Endothelial cell (in vitro differentiated cells): ENCODE data around the gene ELAVL1. TPM values are rescaled to one million over a fixed set of nuclear protein-coding genes. Genes with fewer than 3 reads are reported as not detected.
"Not testable (repeated sequence)": the region's sequence is repeated elsewhere in the genome, so short reads cannot be mapped to it uniquely, and the experiment has no call there.

Experiments used
- DNase-seq: peaks from one replicate; pipeline ENCODE4 v3.0.0; 2021; ENCODE audit warnings: low spot score
- H3K27ac Mint-ChIP-seq: one replicate; pipeline ENCODE4 v1.8.0; 2021; ENCODE audit warnings: mixed read lengths, inconsistent platforms; ENCODE audit not compliant: unreplicated experiment
- H3K27me3 Mint-ChIP-seq: one replicate; pipeline ENCODE4 v1.8.0; 2021; ENCODE audit warnings: mild to moderate bottlenecking, moderate library complexity, mixed read lengths, inconsistent platforms; ENCODE audit not compliant: unreplicated experiment
- H3K36me3 Mint-ChIP-seq: one replicate; pipeline ENCODE4 v1.8.0; 2021; ENCODE audit warnings: mild to moderate bottlenecking, low read depth, mixed read lengths, inconsistent platforms; ENCODE audit not compliant: unreplicated experiment
- H3K4me1 Mint-ChIP-seq: one replicate; pipeline ENCODE4 v1.8.0; 2021; ENCODE audit warnings: mild to moderate bottlenecking, mixed read lengths, inconsistent platforms; ENCODE audit not compliant: unreplicated experiment
- H3K4me3 Mint-ChIP-seq: one replicate; pipeline ENCODE4 v1.8.0; 2021; ENCODE audit warnings: mild to moderate bottlenecking, mixed read lengths, inconsistent platforms; ENCODE audit not compliant: unreplicated experiment
- H3K9me3 Mint-ChIP-seq: one replicate; pipeline ENCODE4 v1.8.0; 2021; ENCODE audit warnings: mixed read lengths, inconsistent platforms; ENCODE audit not compliant: unreplicated experiment
- total RNA-seq: library from RNA; stranded (reverse); fragmentation: NEBNext Ultra II Directional; extraction: Animal tissue kit (Norgen Biotek cat#: 25700); gene quantifications from one replicate; pipeline ENCODE4 v1.2.1, GENCODE V29; 2021; ENCODE audit not compliant: unreplicated experiment
- TF ChIP-seq, protein P1 (sequence below): fragments of 200-600 bp; sonication (generic); IDR thresholded peaks from one replicate; pipeline ENCODE4 v1.5.0; 2021; ENCODE audit warnings: antibody characterized with exemption; ENCODE audit not compliant: unreplicated experiment

Gene ELAVL1
- total RNA-seq, 1 donor from 2014 or later: 135 TPM

DNA sequence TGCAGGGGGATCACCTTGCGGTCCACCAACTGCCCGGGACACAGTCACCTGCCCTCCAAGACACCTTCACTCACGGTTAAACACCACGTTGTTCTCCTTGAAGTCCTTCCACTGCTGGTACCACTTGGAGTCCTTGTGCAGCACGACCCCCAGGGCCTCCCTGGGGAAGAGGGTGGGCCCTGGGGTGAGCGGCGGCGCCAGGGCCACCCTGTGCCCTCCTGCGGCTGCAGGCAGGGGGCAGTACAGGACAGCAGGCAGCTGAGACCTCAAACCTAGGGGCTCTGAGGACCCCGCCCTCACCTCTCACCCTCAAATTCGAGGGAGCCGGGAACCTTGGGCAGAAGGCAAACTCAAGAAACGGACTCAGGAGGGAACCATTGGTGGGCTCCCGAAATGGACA is 72.0 kb downstream of the ELAVL1 start:
- H3K27me3 Mint-ChIP-seq: peaks cover 3% of the 10 kb centered on the region
- no peak overlapping the region for H3K4me3 Mint-ChIP-seq
- no peak for DNase-seq
- H3K4me1 Mint-ChIP-seq: no peaks in the 10 kb centered on the region
- no peak overlapping the region for H3K27ac Mint-ChIP-seq
- TF ChIP-seq, protein P1, sequence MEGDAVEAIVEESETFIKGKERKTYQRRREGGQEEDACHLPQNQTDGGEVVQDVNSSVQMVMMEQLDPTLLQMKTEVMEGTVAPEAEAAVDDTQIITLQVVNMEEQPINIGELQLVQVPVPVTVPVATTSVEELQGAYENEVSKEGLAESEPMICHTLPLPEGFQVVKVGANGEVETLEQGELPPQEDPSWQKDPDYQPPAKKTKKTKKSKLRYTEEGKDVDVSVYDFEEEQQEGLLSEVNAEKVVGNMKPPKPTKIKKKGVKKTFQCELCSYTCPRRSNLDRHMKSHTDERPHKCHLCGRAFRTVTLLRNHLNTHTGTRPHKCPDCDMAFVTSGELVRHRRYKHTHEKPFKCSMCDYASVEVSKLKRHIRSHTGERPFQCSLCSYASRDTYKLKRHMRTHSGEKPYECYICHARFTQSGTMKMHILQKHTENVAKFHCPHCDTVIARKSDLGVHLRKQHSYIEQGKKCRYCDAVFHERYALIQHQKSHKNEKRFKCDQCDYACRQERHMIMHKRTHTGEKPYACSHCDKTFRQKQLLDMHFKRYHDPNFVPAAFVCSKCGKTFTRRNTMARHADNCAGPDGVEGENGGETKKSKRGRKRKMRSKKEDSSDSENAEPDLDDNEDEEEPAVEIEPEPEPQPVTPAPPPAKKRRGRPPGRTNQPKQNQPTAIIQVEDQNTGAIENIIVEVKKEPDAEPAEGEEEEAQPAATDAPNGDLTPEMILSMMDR: peak; percentile 43
- no peaks in the 10 kb centered on the region for H3K9me3 Mint-ChIP-seq
- peaks cover 5% of the 10 kb centered on the region for H3K36me3 Mint-ChIP-seq

DNA sequence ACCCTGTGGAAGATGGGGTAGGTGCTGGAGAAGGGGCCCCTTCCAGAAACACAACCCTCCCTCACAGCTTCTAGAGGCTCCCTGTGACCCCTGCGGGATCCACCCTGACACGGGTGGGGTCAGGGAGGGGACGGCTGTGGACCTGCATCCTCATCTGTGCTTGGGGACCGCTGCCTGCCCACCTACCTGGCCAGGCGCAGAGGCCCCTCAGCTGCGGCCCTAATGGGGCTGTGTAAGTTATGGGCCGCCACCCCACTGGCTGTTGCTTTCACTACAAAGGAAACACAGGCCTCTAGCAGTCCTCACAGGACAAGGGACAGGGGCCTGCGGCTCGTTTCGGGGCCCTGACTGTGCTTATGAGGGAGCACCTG is 72.5 kb downstream of the ELAVL1 start:
- Mint-ChIP-seq H3K4me3 (no peak overlapping the region), H3K9me3 (no peaks in the 10 kb centered on the region), H3K4me1 (no peaks in the 10 kb centered on the region), H3K36me3 (peaks cover 8% of the 10 kb centered on the region), H3K27ac (no peak overlapping the region), H3K27me3 (peaks cover 6% of the 10 kb centered on the region)
- TF ChIP-seq, protein P1: no peak
- DNase-seq: no peak

DNA sequence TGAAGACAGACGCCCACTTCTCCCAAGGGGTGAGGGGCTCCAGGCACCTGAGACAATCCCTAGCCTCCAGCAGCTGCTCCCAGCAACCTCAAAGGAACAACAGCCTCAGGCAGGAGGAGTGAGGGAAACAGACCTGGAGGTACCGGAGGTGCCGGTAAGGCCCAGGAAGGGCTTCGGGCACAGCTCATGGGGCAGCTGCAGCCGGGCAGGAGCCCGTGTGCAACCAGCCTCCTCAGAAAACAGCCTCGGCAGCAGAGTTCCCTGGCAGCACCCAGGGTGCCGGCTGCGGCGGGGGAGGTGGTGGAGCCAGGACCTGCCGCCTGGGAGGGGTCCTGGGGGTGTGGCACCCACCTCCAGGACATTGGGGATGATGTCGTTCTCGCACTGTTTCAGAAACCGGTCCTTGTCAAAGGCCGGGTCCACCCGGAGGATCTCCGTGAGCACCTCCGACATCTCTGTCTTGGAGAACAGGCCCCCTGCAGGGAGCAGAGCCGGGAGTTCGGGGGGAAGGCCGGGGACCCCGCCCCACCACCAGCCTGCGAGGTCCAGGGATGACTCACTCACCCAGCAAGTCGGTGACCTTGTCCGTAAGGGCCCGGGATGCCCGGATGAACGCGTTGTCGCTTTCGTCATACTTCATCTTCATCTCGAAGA is 73.0 kb downstream of the ELAVL1 start:
- TF ChIP-seq, protein P1: no peak
- H3K4me3 Mint-ChIP-seq: no peak overlapping the region
- no peaks in the 10 kb centered on the region for H3K4me1 Mint-ChIP-seq
- no peak overlapping the region for H3K27ac Mint-ChIP-seq
- H3K27me3 Mint-ChIP-seq: peaks cover 7% of the 10 kb centered on the region
- H3K36me3 Mint-ChIP-seq: peaks cover 8% of the 10 kb centered on the region
- H3K9me3 Mint-ChIP-seq: no peaks in the 10 kb centered on the region
- DNase-seq: no peak

DNA sequence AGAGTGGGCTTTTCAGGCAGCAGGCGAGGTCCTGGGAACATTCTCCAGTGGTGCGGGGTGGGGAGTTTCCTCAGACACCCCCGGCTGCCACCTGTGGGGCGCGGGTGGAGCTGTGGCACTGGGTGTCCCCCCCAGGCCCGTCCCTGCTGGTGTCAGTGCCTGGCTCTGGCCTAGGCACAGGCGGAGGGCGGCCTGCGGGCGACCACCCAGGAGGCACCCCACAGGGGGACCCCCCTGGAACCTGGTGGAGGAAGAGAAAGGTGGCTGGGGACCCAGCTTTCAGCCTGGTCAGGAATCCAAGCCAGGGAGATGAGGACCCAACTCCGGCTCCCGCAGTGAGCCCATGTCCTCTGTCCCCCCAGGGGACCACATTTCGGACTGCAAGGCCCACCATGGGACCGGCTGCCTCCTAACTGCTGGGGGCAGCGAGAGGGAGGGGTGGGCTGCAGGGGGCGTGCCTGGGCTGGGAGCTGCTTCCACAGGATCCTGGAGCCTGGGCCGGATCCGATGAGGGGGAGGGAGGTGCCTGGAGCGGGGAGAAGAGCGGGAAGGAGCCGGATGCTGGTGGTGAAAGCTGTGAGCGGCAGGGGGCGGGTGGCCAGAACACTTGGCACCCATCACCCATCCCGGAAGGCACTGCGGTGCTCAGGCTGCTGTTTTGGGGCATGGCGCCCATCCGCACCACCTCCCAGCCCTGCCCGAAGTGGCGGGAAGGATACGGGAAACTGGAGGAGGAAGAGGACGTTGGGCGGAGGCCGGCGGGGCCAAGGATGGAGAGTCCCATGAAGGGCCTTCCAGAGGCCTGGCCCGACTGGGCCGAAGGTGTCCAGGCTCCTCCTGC is 74.0 kb downstream of the ELAVL1 start:
- Mint-ChIP-seq H3K4me1 (peaks cover 2% of the 10 kb centered on the region), H3K27ac (no peak overlapping the region), H3K4me3 (no peak overlapping the region), H3K9me3 (no peaks in the 10 kb centered on the region), H3K27me3 (peaks cover 10% of the 10 kb centered on the region), H3K36me3 (peaks cover 8% of the 10 kb centered on the region)
- DNase-seq: no peak
- TF ChIP-seq, protein P1: no peak

DNA sequence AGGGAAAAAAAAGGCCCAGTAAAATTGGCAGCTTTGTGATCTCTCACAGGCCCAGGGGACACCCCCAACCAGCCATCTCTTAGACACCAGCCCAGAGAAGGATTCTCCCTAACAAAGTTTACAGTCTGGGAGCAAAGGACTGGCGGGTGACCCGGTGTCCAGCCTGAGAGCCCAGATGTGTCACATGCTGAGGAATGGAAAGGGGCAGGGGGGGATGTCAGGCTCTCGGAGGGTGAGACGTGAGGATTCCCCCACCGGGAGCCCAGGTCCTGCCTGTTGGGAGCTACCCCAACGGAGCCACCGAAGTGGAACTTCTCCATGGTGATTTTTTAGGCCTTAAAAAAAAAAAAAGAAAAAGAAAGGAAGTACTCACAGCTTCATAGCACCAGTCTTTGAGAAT is 74.7 kb downstream of the ELAVL1 start:
- peaks cover 7% of the 10 kb centered on the region for H3K36me3 Mint-ChIP-seq
- H3K4me3 Mint-ChIP-seq: no peak overlapping the region
- TF ChIP-seq, protein P1: no peak
- DNase-seq: no peak
- peaks cover 13% of the 10 kb centered on the region for H3K27me3 Mint-ChIP-seq
- no peak overlapping the region for H3K27ac Mint-ChIP-seq
- no peaks in the 10 kb centered on the region for H3K9me3 Mint-ChIP-seq
- H3K4me1 Mint-ChIP-seq: peaks cover 4% of the 10 kb centered on the region

DNA sequence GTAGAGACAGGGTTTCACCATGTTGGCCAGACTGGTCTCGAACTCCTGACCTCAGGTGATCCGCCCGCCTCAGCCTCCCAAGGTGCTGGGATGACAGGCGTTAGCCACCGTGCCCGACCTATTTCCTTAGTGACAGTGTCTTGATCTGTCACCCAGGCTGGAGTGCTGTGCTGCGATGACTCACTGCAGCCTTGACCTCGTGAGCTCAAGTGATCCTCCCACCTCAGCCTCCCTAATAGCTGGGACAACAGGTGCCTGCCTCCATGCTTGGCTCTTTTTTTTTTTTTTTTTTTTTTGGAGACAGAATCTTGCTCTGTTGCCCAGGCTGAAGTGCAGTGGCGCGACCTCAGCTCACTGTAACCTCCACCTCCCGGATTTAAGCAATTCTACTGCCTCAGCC is 75.4 kb downstream of the ELAVL1 start:
- H3K36me3 Mint-ChIP-seq, H3K4me3 Mint-ChIP-seq, H3K27ac Mint-ChIP-seq, H3K4me1 Mint-ChIP-seq, H3K9me3 Mint-ChIP-seq, DNase-seq: not testable (repeated sequence)
- H3K27me3 Mint-ChIP-seq: peaks cover 13% of the 10 kb centered on the region
